B cell (primary cell): ENCODE data around the gene SCO2.

ENCODE experiments used
- CTCF ChIP-seq: fragments of 200-600 bp; IDR thresholded peaks from one replicate; pipeline ENCODE4 v1.8.0; 2022; ENCODE audit warnings: antibody characterized with exemption, mild to moderate bottlenecking
- EZH2 ChIP-seq: IDR thresholded peaks from 2 replicates; pipeline ENCODE4 v1.6.1; 2012; ENCODE audit warnings: borderline replicate concordance, low read depth, mild to moderate bottlenecking, moderate library complexity, low read length; ENCODE audit not compliant: insufficient read depth, poor library complexity, severe bottlenecking

- TF ChIP-seq CTCF = no peak
- TF ChIP-seq EZH2 = no peak
Measured at GRCh38 chr22:50488006-50488677, 37.3 kb downstream of the SCO2 start.
